NCI-H1436 treated with DMSO at 0.1 percent for 48 hours (cell line): ENCODE data around the gene BBOX1.

ENCODE experiments used
- DNase-seq: peaks from one replicate; lab custom pipeline; 2025; lab: John Stamatoyannopoulos, UW

Gene BBOX1

DNA sequence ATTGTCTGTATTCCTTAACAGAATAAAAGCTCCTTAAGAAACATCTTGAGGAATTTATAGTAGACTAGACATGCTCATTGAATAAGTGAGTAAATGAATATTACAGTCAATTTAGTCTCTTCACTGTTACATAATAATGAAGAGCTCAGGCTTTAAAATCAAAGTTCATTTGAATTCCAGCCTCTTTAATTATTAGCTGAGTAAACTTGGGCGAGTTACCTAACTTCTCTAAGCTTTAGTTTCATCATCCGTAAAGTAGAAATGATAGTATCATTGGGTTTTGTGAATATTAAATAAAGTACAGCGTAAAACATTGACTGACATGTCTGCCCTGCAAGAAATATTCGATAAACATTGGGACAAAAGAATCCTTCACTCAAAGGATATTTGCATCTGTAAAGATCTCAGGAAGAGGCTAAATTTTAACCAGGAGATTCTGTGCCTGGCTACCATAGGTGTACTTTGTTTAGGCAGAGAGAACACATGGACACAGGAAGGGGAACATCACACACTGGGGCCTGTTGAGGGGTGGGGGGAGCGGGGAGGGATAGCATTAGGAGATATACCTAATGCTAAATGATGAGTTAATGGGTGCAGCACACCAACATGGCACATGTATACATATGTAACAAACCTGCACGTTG is 15.2 kb upstream of the BBOX1 start:
- DNase-seq: no peak

- DNase-seq: no peak
Measured at GRCh38 chr11:27025957-27026733, 14.5 kb upstream of the BBOX1 start.

- no peak for DNase-seq
Measured at GRCh38 chr11:27028561-27028965, 12.1 kb upstream of the BBOX1 start.

DNA sequence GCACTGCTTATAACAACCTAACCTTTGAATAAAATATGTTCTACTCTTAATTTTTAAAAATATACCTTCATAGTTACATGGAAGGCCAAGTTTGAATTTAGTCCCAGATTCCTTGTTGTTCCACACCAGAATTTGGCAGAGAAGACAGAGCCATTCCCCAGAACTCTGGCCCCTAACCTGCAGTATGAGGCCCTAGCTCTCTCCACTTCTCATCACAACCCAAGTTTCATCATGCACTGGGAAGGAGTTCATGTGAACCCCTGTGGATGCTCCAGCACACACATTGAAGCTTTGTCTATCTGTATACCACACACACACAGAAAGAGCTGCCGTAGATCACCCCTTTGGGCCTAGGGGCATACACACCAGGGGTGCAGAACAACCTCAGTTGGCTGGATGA is 10.6 kb upstream of the BBOX1 start:
- DNase-seq: no peak

DNA sequence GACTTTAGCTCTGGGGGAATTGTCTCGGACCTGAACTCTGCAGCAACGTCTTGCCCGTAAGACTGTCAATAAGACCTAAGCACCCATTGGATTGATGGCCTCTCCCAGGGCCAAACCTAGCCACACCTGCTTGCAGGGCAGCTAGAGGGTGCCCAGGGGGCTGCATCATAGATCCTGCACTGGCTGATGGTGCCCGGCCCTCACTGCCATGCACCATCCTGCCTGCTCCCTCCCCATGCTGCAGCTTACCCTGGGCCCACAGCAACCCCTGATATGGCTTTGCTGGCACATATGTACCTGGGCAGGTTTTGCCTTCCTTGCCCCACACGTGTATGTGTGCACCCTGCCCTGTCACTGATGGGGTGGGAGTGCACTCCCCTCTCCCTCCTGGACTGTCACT is 8.9 kb upstream of the BBOX1 start:
- no peak for DNase-seq

DNA sequence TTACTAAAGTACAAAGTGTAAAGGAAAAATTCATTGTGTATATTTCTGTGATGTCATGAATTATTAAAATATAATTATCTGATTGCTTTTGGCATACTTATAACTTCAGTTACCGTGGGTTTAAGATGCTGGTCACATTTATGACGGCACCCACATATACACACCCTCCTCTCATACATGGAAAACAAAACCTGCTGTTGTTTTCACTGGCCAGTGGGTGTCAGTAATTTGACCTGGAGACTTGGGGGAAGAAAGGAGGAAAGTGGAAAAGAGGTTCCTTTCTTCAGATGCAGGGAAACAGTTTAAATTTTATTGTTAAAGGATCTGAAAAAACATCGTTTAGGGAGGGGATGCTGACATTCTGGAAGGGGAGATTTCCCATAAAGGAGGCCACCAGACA is 742 bp upstream of the BBOX1 start:
- DNase-seq: no peak

DNA sequence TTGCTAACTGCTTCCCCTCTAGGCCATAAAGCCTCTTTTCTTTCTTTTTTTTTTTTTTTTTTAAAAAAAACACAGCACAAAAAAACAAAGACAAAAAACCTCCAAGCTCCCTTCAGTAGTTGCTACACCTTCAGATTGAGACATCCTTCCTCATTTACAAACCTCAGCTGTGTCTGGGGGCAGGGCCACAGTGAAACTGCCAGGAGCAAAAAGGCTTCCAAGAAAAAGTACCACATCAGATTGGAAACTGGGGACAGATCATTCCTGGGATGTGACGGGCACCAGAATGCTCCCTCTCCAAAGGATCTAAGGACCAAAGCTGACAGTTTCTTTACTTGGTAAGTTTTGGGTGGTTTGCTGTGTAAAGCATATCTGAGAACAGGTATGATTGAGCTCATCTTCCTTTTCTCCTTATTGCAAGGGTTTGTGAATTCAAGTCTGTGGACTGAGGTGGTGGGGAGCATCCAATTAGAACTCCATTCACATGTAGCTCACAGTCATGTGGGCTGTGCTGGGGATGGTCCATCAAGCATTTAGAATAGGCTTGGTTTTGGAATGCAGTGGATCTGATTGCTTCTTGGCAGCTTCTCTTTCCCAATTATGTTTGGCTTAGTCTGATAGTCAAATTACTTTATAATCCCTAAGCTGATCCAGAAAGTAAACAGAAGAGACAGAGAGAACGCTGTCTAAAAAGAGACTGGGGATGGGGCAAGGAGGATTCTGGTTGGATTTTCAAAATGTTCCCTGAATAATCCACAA is 705 bp downstream of the BBOX1 start:
- DNase-seq: no peak

GRCh38 chr11:27046956-27047355 is 6.3 kb downstream of the BBOX1 start:
- DNase-seq: no peak

DNA sequence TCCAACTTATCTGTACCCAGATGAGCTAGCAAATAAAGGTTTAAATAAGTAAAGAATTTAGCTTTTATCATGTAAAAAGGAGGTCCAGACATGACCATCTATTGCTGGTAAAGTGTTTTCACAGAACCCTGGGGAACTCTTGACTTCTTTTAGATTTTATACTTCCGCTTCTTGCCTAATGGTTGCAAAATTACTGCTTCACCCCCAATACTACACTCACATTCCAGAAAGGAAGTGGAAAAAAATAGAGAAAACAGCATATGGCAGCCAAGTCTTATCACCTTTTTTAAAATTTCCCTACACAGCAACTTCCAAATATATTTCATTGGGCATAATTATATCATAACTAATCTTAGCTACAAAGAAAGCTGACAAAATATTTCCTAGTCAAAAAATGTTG is 12.1 kb downstream of the BBOX1 start:
- no peak for DNase-seq

GRCh38 chr11:27055065-27055682 is 14.6 kb downstream of the BBOX1 start:
- DNase-seq: no peak

DNA sequence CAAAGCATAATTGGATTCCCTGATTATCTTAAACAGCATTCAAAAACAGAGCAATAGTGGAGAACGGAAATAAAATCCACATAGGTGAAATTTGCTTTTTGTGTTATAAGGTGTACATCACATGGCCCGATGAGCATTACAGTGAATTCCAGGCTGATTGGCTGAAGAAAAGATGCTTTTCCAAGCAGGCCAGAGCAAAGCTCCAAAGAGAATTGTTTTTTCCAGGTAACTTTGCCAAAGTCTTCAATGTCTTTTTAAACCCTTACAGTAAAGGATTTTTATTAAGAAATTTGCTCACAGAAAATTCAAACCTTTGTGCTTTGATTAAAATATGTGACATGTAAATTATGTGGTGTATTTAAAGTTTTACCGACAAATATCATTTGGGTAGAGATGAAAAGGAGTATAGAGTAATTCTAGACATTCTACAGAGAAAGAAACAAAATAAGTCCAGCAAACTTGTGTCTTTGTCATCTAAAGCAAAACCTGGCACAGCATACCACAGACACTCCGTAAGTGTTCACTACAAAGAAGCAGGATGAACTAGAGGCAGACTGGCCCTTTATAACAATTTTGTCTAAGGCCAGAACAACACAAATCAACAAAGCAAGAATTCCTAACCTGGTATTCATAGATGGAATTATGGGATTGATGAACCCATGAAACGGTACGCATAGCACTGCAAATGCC is 16.6 kb downstream of the BBOX1 start:
- DNase-seq: no peak

DNA sequence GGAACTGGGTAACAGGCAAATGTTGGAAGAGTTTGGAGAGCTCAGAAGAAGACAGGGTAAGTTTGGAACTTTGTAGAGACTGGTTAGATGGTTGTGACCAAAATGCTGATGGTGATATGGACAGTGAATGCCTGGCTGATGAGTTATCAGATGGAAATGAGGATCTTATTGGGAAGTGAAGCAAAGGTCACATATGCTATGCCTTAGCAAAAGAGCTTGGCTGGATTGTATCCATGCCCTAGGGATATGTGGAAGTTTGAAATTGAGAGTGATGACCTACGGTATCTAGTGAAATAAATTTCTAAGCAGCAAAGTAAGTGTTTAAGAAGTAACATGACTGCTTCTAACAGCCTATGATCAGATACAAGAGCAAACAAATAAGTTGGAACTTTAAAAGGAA is 17.8 kb downstream of the BBOX1 start:
- DNase-seq: no peak

DNA sequence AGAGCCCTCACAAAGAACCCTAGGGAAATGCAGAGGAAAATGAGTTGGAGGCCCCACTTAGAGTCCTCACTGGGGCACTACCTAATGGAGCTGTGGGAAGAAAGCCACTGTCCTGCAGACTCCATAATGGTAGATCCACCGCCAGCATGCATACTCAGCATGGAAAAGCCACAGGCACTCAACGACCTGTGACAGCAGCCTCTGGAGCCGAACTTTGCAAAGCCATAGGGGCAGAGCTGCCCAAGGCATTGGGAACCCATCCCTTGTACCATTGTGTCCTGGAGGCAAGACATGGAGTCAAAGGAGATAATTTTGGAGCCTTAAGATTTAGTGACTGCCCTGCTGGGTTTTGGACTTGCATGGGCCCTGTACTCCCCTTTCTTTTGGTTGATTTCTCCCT is 18.8 kb downstream of the BBOX1 start:
- DNase-seq: no peak

DNA sequence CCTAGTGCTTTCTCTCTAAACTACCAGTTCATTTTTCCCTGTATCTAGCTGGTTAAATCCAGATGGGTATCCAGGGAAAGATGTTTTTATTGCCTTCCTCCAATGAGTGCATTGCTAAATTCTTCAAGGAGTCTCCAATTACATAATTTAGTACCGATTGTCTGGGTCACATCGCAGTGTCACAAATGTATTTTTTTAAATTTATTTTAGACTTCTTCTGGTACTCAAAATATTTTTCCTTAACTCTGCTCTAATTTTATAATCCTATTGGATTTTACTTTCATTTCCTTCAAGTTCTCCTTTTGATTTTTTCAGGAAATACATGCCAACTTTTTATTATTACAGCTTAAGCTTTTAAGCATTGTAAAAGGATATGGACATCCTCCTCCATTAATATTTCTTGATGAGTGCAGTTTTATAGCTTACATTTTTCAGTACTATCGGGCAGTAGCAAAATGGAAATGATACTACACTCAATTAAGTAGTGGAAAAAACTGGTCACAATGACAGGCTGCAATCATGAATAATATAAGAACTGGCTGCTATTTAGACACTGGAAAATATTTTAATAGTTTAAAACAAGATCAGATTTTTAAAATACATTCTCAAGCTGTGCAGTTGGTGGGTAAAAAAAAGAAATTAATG is 20.3 kb downstream of the BBOX1 start:
- no peak for DNase-seq

DNA sequence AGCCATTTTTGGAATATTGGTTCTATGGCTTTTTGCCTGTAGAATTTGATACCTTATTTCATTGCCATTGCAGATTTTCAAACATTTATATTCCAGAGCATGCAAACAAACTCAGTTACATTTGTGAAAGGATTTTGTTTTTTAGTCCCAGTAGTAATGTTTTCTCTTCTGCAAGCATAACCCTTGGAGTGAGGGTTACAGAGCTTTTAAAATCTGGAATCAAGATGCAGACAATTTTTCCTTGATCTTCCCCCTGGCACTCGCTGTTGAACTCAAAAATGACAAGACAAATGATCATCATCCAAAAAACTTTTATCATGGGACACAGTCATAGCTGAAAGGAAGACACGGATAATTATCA is 20.8 kb downstream of the BBOX1 start:
- no peak for DNase-seq

GRCh38 chr11:27064086-27064485 is 23.5 kb downstream of the BBOX1 start:
- DNase-seq: no peak

GRCh38 chr11:27075192-27075591 is 34.6 kb downstream of the BBOX1 start:
- no peak for DNase-seq

DNA sequence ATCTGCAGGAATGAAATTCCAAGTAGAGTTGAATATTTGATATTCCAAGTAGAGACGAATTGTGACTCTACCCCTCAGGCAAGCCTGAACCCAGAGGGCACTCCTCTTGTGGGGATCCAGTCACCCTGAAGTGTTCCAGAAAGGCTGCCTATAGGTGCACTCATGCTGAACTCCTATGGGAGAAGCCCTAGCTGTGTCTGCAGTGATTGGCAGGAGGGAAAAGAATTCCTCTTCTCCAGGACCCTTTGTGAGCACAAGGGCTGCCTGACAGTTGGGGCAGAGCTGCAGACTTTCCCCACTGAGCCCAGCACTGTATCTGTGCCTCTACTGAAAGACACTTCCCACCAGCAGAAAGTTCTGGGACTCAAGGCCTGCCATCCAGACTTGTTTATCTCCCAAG is 35.0 kb downstream of the BBOX1 start:
- DNase-seq: no peak

- no peak for DNase-seq
Measured at GRCh38 chr11:27076121-27076589, 35.5 kb downstream of the BBOX1 start.

DNA sequence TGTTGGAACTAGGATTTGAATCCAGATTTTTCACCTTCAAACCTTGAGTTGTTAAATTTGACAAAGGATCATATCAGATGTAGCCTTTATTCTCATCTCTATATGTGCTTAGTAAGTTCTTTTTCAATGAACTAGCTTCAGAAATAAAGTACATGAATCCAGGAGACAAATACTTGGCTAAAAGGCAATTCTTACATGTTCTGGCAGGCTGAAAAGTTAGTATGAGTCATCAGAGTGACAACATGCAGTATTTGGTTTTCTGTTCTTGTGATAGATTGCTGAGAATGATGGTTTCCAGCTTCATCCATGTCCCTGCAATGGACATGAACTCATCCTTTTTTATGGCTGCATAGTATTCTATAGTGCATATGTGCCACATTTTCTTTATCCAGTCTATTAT is 40.4 kb downstream of the BBOX1 start:
- DNase-seq: no peak

GRCh38 chr11:27083241-27083640 is 42.6 kb downstream of the BBOX1 start:
- DNase-seq: no peak

DNA sequence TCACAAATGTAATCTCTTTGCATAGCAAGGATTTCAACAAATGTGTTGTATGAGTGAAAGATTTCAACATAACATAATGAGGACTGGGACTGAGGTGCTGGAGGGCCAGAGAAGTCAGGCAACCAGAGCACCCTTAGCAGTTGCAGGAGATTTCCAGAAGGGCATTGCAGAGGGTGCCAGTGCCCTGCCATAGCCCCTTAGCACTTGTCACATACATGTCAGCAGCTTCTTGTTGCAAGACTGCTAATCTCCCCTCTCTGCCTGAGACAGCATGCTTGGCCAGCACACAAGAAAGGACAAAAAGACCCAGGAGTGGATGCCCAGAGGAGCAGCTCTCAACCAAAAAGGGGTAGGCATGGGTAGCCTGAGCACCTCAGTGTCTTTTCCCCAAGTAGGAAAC is 43.2 kb downstream of the BBOX1 start:
- DNase-seq: no peak
